Parathyroid adenoma (tissue), 2 donors: ENCODE results near the gene NTRK3.

Source experiments
- H2AFZ ChIP-seq: fragments of 300-600 bp; sonication (generic); one replicate; pipeline ENCODE4 v1.7.0; 2017; ENCODE audit warnings: antibody characterized with exemption, mild to moderate bottlenecking
- H3K27ac ChIP-seq: fragments of 300-600 bp; sonication (generic); one replicate; pipeline ENCODE4 v1.7.0; 2017
- H3K27me3 ChIP-seq: fragments of 300-600 bp; sonication (generic); one replicate; pipeline ENCODE4 v1.7.0; 2017; ENCODE audit warnings: low read length; ENCODE audit not compliant: control insufficient read depth, insufficient read depth
- H3K36me3 ChIP-seq: fragments of 300-600 bp; sonication (generic); one replicate; pipeline ENCODE4 v1.7.0; 2017; ENCODE audit warnings: low read length; ENCODE audit not compliant: control insufficient read depth, insufficient read depth
- H3K4me1 ChIP-seq: fragments of 300-600 bp; sonication (generic); one replicate; pipeline ENCODE4 v1.7.0; 2017; ENCODE audit warnings: control low read depth
- H3K4me2 ChIP-seq: fragments of 300-600 bp; sonication (generic); one replicate; pipeline ENCODE4 v1.7.0; 2017; ENCODE audit warnings: low read length
- H3K4me3 ChIP-seq: fragments of 300-600 bp; sonication (generic); one replicate; pipeline ENCODE4 v1.7.0; 2017; ENCODE audit warnings: low read depth, low read length
- H3K79me2 ChIP-seq: fragments of 300-600 bp; sonication (generic); one replicate; pipeline ENCODE4 v1.7.0; 2017; ENCODE audit warnings: control low read depth
- H3K9ac ChIP-seq: fragments of 300-600 bp; sonication (generic); one replicate; pipeline ENCODE4 v1.7.0; 2017; ENCODE audit warnings: mild to moderate bottlenecking
- H3K9me3 ChIP-seq: fragments of 300-600 bp; sonication (generic); one replicate; pipeline ENCODE4 v1.7.0; 2017; ENCODE audit warnings: low read length; ENCODE audit not compliant: control insufficient read depth
- TF ChIP-seq, protein P1 (sequence below): fragments of 300-600 bp; sonication (generic); IDR thresholded peaks from one replicate; pipeline ENCODE4 v1.7.0; 2017; ENCODE audit warnings: antibody characterized with exemption, mild to moderate bottlenecking
- donor health status: primary hyperparathyroidism.

NTRK3 gene

DNA sequence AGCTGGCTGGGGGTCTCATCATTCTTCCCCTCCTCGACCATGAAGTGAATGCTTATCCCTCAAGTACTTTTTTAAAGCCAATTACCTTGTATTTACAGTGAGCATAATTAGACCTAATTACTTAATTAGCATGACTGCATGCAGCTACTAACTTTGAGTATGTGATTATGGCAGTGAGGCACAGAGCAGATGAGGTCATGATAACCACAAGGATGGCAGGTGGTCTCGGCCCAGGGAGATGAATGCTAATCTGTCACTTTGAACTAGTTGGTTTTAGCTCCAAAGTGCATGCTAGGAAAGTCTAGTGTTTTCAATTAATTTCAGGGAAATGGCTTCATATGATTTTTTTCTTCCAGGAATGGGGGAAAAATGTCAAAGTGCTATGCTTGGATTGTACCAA, 233.8 kb downstream of the NTRK3 start:
- TF ChIP-seq, protein P1, sequence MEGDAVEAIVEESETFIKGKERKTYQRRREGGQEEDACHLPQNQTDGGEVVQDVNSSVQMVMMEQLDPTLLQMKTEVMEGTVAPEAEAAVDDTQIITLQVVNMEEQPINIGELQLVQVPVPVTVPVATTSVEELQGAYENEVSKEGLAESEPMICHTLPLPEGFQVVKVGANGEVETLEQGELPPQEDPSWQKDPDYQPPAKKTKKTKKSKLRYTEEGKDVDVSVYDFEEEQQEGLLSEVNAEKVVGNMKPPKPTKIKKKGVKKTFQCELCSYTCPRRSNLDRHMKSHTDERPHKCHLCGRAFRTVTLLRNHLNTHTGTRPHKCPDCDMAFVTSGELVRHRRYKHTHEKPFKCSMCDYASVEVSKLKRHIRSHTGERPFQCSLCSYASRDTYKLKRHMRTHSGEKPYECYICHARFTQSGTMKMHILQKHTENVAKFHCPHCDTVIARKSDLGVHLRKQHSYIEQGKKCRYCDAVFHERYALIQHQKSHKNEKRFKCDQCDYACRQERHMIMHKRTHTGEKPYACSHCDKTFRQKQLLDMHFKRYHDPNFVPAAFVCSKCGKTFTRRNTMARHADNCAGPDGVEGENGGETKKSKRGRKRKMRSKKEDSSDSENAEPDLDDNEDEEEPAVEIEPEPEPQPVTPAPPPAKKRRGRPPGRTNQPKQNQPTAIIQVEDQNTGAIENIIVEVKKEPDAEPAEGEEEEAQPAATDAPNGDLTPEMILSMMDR, result no peak
- H3K36me3 ChIP-seq, result no peaks in the 10 kb centered on the region
- H3K9ac ChIP-seq, result no peak overlapping the region
- no peaks in the 10 kb centered on the region for H3K4me1 ChIP-seq
- H3K9me3 ChIP-seq, result no peaks in the 10 kb centered on the region
- H3K79me2 ChIP-seq, result no peaks in the 10 kb centered on the region
- no peak overlapping the region for H3K4me3 ChIP-seq
- H3K4me2 ChIP-seq, result no peak overlapping the region
- H3K27me3 ChIP-seq, result no peaks in the 10 kb centered on the region
- H2AFZ ChIP-seq, result no peak overlapping the region
- H3K27ac ChIP-seq, result no peak overlapping the region

DNA sequence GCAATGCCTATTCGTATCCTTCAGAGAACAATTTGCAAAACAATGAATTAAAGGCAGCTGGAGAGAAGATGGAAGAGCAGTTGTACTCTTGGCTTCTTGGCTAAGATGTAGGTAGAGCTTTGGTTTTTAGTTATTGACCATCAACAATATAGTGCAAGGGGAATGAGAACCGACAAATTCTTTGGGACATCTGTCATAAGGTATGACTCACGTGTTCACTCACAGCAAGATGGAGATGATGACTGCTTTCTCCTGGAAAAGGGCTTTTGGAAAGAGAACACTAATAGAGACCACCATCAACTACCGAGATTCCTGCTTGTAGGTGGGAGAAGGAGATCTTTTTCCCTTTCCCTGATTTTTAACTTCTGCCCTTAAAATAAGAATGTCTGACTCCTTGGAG, 234.9 kb downstream of the NTRK3 start:
- TF ChIP-seq, protein P1, result no peak
- no peak overlapping the region for H3K27ac ChIP-seq
- H3K36me3 ChIP-seq, result no peaks in the 10 kb centered on the region

DNA sequence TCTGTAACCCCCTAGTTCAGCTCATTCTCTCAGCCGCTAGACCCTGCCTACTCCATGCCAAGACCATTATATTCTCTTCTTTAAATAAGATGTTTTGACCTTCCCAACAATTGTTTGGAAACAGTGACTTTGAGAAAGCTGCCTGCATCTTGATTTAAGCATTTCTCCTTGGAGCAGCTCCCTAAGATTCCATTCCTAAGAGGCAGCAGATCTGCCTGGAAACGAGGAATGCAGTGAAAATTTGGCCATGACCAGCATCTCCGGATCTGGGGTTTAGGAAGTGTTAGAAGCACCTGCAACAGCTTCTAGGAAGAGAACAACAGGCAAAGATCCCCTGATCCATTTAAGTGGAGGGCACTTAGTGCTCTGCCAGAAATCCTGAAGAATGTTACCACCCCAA, 235.7 kb downstream of the NTRK3 start:
- TF ChIP-seq, protein P1, result no peak
- no peak overlapping the region for H3K4me2 ChIP-seq
- no peaks in the 10 kb centered on the region for H3K79me2 ChIP-seq
- no peak overlapping the region for H2AFZ ChIP-seq
- H3K27ac ChIP-seq, result no peak overlapping the region
- no peaks in the 10 kb centered on the region for H3K9me3 ChIP-seq
- no peak overlapping the region for H3K4me3 ChIP-seq
- H3K4me1 ChIP-seq, result no peaks in the 10 kb centered on the region
- H3K36me3 ChIP-seq, result no peaks in the 10 kb centered on the region
- H3K9ac ChIP-seq, result no peak overlapping the region
- H3K27me3 ChIP-seq, result no peaks in the 10 kb centered on the region

More for the DNA sequence above, 234.9 kb downstream of the NTRK3 start:
- H3K9me3 ChIP-seq, result no peaks in the 10 kb centered on the region
- no peak overlapping the region for H3K9ac ChIP-seq
- no peak overlapping the region for H3K4me2 ChIP-seq
- H3K4me1 ChIP-seq, result no peaks in the 10 kb centered on the region
- H3K4me3 ChIP-seq, result no peak overlapping the region
- H2AFZ ChIP-seq, result no peak overlapping the region
- no peaks in the 10 kb centered on the region for H3K27me3 ChIP-seq
- H3K79me2 ChIP-seq, result no peaks in the 10 kb centered on the region

DNA sequence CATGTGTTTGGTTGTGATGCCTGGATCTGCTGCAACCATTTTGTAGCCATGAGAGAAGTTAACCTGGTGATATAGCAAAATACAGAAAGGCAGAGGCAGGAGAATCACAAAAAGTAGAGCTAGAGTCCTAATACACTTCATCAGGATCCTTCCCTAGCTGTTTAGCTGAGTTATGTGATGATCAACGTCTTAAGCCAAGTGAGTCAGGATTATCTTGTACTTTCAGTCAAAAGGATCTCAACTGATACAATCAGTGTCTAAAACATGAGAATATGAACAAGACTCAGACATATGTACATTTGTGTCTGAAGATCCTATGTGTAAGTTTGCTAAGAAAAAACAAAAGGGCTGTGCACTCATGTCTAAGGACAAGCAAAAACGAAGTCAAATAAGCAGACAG, 236.9 kb downstream of the NTRK3 start:
- Histone ChIP-seq H3K4me1 (no peaks in the 10 kb centered on the region), H3K9ac (no peak overlapping the region), H2AFZ (no peak overlapping the region), H3K36me3 (no peaks in the 10 kb centered on the region), H3K27me3 (no peaks in the 10 kb centered on the region), H3K4me2 (no peak overlapping the region), H3K4me3 (no peak overlapping the region), H3K9me3 (no peaks in the 10 kb centered on the region), H3K79me2 (no peaks in the 10 kb centered on the region), H3K27ac (no peak overlapping the region)
- TF ChIP-seq, protein P1, result no peak

DNA sequence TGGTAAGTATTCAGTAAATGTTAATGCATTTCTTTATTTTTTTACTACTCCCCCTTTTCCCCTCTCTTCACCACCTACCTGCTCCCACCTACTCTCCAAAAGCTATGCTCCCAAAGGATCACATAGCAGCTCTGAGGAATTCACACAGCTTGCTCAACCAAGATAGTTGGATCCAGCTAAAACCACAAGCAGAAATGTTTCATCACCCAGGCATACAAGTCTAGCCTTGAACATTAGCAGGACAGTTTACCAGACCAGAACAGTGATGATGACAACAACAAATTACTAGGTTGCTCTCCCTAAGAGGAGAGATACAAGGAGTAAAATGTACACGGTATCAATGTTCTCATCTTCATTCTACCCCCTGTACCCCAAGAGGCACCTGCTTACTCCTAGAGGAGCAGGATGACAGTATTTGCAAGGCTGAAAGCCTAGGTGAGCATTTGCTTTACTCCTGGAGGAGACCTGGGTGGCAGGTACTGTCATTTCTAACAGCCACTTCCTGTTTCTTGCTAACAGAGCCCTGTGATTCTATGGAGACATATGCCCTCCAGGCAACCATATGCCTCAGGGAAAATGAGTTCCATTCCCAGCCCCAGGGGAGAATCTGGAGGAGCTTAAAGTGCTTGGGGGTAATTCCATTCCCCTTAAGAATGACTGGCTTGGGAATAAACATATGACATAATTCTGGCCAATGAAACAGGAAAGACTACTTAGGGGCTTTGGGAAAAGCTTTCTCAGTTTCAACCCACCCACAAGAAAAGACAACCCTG, 237.5 kb downstream of the NTRK3 start:
- Histone ChIP-seq H2AFZ (no peak overlapping the region), H3K4me1 (no peaks in the 10 kb centered on the region), H3K79me2 (no peaks in the 10 kb centered on the region), H3K9ac (no peak overlapping the region), H3K27me3 (no peaks in the 10 kb centered on the region), H3K4me3 (no peak overlapping the region), H3K27ac (no peak overlapping the region), H3K36me3 (no peaks in the 10 kb centered on the region), H3K4me2 (no peak overlapping the region), H3K9me3 (no peaks in the 10 kb centered on the region)
- TF ChIP-seq, protein P1, result no peak
